AG09319 (cell line): Measurements from ENCODE around the gene PIGU.
A peak's percentile ranks its signal among the peaks of the same experiment; 100 is the strongest.

Experiments
- DNase-seq: peaks from one replicate; pipeline ENCODE4 v3.0.0-alpha.2; 2010; ENCODE audit warnings: low read depth; ENCODE audit errors: extremely low read depth
- TF ChIP-seq, protein P1 (sequence below): IDR thresholded peaks from 2 replicates; pipeline ENCODE4 v1.5.1; 2011; ENCODE audit warnings: low read depth, mild to moderate bottlenecking, inconsistent platforms, low read length, moderate library complexity

PIGU gene

GRCh38 chr20:34538671-34539123, 138.2 kb downstream of the PIGU start:
- DNase-seq: peak; percentile 39
- TF ChIP-seq, protein P1, sequence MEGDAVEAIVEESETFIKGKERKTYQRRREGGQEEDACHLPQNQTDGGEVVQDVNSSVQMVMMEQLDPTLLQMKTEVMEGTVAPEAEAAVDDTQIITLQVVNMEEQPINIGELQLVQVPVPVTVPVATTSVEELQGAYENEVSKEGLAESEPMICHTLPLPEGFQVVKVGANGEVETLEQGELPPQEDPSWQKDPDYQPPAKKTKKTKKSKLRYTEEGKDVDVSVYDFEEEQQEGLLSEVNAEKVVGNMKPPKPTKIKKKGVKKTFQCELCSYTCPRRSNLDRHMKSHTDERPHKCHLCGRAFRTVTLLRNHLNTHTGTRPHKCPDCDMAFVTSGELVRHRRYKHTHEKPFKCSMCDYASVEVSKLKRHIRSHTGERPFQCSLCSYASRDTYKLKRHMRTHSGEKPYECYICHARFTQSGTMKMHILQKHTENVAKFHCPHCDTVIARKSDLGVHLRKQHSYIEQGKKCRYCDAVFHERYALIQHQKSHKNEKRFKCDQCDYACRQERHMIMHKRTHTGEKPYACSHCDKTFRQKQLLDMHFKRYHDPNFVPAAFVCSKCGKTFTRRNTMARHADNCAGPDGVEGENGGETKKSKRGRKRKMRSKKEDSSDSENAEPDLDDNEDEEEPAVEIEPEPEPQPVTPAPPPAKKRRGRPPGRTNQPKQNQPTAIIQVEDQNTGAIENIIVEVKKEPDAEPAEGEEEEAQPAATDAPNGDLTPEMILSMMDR: peak; percentile 92

DNA sequence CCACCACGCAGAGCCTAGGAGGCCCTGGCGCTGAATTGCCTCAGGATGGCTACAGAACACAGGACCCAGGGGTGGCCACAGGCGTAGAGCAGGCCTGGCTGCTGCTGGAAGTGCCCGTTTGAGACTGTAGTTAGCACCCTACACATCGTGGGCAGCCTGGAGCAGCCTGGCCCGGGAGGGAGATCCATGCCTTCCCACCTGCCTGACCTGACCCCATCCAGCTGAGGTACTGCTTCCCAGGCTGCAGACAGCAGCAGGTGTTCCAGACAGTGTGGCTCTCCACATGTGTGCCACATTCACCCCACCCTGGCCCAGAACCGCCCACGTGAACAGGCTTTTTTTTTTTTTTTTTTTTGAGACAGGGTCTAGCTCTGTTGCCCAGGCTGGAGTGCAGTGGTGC, 139.2 kb downstream of the PIGU start:
- DNase-seq: no peak
- TF ChIP-seq, protein P1: no peak

GRCh38 chr20:34536798-34537394, 140.0 kb downstream of the PIGU start:
- DNase-seq: no peak
- TF ChIP-seq, protein P1: peak; percentile 32

GRCh38 chr20:34535857-34536256, 141.0 kb downstream of the PIGU start:
- DNase-seq: no peak
- TF ChIP-seq, protein P1: no peak

GRCh38 chr20:34535301-34535840, 141.5 kb downstream of the PIGU start:
- TF ChIP-seq, protein P1: no peak
- DNase-seq: no peak

DNA sequence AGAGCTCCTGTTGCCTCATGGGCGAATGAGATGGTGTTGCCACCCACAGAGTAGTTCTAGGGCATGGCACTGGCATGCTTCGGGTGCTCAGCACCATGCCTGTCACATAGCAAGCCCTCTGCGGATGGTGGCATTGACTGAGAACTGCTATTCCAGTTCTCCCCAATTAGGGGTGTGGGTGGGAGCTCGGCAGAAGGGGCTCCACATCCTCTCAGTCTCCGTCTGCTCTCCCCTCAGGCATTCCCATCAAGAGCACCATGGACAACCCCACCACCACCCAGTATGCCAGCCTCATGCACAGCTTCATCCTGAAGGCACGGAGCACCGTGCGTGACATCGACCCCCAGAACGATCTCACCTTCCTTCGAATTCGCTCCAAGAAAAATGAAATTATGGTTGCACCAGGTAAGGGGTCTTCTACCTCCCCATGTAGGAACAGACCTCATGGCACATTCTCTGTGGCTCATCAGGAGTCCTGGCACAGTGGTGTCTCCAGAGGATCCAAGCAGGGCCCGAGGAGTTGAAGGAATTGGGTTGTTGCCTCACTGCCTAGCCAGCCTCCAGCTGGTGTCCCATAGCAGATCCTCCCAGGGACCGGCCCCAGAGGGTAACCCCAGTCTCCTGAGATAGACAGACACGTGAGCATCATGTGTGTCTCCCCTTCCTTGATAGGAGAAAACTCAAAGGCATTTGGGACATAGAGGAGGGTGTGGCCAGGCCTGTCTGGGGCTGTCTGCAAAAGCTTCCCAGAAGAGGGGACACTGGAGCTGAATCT, 142.3 kb downstream of the PIGU start:
- TF ChIP-seq, protein P1: no peak
- no peak for DNase-seq

GRCh38 chr20:34532756-34533155, 144.1 kb downstream of the PIGU start:
- DNase-seq: no peak
- TF ChIP-seq, protein P1: no peak
